ENCODE measurements around the gene LHFPL2.

Gene LHFPL2

DNA sequence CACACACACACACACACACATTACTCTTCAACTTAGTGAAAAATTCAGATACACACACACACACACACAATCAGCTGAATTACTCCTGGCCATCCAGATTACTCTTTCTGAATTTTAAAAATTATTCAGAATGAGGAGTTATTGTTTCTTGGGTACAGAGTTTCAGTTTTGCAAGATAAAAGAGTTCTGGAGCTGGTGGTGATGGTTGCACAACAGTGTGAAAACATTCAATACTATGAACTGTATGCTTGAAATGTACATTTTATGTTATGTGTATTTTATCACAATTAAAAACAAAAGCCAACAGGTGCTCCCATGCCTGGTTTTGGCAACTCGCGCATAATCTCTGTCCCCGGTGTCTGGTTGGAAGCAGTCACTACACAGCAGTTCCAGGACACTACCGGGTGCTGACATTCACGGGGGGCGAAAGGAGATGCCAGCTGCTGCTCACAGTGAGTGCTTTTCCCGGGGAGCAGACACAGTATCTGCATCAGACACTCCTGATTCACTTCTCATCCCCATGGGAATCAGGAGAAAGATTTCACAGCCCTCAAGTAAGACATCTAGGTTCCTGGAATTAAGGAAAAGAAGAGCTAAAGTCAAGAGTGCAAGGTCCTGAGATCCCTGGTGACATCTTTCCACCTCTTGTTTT lies 55.7 kb downstream of the LHFPL2 start:
- DNase-seq, result no peak

DNA sequence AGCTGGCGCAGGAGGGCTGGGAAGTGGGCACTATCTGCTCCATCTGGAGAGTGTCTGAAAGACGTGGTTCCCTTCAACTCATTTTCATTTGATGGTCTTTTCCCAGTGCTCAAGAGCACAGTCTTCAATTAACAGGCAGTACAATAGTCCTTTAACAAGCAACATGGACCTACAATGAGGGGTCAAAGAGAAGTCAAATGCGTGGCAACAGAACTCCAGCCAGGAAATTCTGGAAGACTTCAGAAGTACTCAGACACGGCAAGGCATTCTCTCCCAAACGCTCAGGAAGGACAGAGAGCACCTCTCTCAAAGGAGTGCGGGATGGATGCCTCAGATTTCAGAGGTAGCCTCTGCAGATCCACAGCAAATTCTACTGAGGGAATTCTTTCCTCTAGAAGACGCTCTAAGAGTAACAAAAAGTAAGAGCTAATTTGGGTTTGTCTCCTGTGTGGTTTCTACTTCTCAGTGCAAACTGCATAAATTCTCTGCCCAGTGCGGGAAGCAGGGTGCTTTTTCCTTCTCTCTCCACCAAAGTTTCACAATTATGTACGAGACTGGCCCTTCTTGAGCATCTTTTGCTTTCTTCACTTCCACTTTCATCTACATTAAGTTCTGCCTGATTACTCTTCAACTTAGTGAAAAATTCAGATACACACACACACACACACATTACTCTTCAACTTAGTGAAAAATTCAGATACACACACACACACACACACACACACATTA lies 56.4 kb downstream of the LHFPL2 start:
- no peak for DNase-seq

DNA sequence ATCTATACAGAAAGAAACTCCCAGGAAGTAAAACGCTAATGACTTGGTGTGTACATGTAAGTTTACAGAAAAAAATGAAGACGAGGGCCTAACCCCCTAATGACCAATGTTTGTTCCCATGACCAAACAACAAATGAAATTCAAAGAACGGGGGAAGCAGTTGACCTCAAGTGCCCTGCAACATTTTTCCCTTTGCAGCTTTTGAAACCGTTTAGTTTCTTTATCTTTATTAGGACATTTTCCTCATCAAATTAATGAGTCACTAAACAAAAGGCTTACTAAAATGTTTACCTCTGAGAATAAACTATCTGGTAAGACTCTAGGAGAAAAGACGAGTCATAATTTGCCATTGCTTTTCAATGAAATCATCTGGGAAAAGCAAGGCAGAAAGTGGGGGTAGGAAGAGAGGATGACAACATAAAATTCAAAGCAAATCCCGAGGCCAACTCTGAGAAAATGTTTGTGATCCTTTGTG lies 57.4 kb downstream of the LHFPL2 start:
- no peak for DNase-seq

DNA sequence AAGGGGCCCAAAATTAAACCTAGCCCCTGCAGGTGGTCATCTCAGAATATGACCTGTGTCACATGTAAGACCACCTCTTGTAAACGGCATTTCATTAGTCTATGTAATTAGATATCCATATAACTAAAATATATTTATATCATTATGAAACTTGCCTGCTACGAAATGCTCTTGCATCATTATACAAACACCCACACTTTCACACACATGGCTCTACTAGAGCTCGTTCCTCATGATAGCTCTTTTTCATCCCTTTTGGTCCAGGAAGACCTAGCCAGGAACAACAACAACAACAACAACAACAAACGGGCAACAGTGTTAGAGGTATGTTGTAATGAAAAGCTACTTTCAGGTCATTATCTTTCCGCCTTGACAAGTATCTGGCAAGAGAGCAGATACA lies 58.6 kb downstream of the LHFPL2 start:
- no peak for DNase-seq

DNA sequence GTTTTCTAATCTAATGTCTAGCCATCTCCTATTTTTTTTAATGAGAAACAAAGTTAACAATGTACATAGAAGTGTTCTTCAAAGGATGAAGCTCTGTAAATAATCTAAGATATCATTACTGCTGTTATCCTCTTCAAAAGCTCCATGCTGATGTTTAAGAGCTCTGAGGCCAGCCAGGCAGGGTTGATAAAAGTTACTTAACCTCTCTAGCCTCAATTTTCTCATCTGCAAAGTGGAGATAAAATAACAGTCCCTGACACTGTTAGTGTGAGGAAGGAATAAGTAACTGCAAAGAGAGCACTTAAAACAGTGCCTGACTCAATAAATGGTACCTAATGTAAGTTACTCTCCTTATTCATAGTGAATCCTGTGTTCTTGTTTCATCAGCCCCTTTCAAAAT lies 60.1 kb downstream of the LHFPL2 start:
- DNase-seq, result peak; percentile 90

DNA sequence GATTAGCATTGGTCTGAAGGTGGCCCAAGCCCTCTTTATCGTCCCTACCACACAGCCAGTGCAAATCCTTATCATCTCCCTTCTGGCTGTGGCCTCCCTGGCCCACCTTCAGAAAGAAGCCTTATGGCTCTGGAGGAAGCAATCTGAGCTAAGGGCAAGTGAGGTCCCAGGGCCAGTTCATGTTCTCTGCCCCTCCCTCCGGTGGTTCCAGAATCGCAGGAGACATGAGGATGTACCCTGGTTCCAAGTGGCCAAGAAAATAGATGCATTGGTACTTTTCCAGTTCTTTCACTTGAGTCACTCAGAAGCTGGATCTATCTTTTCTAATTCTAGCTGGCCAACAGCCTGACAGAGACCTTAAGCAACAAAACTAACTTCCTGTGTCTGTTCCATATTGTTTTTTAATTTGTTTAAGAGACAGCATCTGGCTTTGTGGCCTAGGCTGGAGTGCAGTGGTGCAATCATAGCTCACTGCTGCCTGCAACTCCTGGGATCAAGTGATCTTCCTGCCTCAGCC lies 60.7 kb downstream of the LHFPL2 start:
- peak; percentile 95 for DNase-seq

DNA sequence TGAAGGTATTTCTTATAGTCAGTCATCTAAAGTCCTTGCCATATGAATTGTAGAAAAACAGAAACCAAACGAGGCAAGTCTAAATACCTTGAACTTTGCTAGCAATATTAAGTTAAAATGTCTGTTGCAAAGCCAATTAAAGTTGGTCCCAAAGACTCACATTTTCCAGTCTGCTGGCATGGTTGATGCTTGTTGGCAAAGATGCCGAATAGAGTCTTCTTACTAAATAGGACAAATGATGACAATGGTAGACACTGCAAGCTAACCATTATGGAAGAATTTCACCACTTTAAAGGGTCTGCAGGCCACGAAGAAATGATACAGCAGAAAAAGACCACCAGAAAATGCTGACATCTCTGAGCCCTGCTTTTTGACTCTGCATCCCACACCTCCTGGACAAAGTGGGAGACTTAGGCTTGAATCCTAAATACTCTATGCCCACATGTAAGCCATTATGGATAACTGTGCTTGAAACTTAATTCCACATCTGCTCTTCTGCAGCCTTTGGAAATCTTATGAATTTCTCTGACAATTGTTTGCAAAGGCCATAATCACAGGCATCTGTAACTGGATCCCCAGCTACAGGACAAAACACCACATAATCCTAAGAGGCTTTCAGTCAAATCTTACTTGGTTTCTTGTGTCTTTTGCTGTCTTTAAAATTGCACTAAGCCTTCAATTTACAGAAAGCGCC lies 61.3 kb downstream of the LHFPL2 start:
- DNase-seq, result no peak

DNA sequence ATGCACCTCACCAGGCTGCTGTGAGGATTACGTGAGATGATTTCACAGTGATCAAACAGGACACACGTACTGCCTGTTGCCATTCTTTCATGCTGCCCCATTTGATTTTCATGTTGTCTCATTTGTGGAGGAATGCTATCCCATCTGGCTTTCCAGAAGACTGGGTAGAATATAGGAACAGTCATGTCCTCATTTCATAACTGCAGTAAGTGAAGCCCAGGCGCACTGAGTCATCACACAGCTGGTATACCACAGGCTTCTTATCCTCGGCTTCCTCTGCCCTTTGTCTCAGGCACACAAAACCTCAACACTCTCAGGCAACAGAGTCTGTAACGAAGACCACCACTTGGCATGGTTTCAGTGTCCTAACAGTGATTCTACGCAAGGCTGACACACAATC lies 62.3 kb downstream of the LHFPL2 start:
- peak; percentile 91 for DNase-seq

DNA sequence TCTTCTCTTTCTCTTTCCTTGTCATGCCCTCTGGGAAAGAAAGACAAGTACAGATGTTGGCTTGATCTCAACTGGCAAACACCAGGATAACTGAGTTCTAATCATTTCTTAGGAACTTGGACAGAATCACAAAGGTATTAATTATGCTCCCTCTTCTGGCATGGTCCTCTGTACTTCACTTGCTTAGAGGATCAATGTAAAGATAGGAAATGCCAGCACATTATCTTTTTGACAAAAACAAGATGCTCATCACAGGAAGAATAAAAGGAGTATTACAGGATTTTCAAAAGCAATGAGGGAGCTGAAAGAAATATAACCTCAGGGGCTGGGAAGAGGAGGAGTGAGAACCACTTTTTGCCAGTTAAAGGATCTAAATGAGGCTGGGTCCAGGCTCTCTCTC lies 70.6 kb downstream of the LHFPL2 start:
- no peak for DNase-seq

DNA sequence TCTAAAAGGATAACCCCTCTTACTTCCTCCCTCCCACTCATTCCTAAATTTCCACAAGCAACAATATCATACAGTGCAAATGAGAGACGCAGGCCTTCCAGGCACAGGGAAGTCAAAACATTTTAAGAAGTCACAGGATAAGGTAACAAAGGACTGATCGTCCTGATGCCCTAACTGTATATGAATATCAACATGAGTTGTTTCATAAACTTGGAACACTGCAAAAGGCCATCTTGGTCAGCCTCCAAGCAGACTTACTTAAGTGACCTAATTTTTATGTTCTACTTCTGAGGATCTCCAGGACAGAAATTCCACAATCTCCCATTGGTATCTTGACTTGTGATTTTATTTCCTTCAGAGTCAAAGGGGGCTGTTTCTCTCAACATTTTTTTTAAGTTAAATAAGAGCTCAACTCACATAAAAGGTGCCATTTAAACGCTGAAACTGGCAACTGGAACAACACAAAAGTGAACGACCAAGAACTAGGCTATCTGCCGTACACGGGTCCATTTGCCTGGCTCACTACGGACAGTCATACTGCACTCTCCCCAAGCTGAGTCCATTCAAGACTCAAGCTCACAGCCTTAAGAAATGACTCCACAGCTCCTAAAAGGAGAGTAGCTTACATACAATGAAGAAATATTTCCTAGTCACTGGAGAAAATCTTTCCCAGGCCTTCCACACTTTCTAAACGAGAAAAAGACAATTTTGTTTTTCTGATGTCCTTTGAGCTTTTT lies 71.3 kb downstream of the LHFPL2 start:
- DNase-seq, result no peak

DNA sequence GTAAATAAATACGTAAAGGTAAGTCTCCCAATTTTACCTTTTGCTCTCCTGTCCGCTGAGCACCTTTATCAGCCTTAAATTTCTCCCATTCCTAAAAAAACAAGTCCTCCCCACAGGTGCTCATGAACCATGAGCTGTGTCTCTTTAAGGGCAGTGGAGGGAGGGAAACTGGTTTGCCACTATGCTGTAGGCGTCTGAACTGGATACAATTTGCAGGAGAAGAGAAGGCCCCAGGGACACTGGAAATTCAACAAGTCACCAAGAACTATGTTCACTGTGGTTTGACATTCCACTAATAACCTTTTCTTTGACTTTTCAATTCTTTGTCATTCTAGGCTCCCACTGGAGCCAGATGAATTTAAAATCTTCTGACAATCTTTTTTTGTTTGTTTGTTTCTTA lies 72.2 kb downstream of the LHFPL2 start:
- no peak for DNase-seq

DNA sequence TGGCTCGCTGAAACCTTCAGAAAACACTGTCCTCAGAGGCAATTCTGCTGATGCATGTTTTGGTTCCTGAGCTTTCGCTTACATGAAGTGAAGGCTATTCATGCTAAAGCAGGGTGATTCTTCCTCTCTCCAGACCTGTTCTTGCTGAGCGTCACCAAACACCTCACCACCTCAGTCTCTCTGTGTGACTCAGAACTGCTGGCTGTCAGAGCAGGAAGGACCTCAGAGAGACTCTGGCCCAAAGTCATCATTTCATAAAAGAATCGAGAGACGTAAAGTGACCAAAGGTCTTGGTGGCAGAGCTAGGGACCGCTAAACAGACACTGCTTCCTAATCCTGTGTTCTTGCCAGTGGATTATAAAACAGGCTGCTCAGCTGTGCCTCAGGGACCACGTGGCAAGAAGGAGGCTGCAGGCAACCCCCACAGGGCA lies 73.8 kb downstream of the LHFPL2 start:
- no peak for DNase-seq

DNA sequence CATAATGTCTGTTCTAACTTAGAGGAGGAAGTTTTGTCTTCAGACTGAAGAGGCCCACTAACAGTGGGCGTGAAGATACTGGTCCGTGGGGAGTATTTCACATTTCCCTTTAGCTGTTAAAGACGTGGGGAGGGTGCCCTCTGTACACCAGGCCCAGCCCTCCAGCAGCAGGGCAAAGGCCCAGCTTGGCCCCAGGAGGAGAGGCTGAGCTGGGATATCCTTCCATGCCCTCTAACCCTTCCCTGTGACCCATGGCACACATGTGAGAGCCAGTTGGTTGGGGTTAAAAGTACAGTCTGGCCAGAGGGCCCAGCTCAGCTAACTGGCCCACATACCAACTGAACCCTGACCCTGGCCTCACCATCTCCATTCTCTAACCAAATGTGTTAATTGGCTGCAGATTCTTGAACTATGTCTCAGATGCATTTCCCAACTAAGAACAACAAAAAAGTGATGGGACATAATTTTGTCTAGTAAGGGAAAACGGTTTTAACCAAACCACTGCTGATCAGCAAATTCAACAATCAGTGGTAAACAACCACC lies 74.4 kb downstream of the LHFPL2 start:
- no peak for DNase-seq

DNA sequence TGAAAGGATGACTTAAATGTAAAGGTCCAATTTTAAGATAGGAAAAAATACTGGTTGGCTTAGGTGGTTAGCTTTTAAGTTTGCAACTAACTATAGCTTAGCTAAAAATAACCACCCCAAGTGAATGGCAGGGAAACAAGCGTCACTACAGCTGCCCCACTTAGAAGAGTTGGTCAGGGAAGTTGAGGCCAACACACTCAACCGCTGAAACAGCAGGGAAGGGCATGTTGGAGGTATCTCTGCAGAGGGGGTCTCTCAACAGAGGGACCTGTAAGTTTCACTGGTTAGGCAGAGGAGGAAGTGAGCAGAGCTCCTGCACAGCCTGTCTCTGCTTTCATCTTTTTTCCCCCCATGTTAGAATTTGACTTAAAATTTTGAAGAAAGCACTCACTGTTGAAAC lies 75.3 kb downstream of the LHFPL2 start:
- DNase-seq, result no peak

DNA sequence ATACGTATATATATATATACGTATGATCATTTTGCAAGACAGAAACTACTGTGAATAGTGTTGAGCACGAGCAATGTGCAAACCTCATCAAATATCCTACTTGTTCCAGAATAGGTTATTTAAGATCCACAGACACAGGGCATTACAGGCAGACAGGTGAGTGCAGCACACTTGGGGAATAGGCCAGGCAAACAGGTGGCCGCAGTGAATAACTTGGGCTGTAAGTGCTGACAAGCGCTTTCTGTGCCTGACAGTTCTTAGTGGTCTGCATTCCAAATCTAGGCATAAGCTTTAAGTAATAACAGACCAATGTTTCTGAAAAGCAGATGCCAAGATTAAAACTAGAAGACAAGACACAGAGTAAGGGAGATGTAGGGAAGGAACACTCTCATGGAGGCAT lies 77.9 kb downstream of the LHFPL2 start:
- no peak for DNase-seq

DNA sequence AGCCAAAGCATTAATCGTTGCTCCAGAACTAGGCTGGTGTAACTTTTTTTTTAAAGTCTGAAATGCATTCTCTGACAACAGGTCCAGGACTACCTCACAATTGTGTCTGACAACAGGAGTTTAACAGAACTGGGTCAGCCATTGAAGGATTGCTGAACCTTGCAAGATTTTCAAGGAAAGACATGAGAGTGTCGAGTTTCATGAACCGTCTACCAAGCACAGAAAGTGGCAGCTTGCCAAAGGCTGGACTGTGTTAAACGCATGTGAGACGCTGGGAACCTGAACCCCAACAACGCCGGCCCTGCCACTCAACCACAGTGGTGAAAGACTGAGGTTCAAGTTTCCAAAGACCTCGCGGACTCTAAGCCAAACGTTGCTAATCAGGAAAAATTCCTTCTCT lies 79.1 kb downstream of the LHFPL2 start:
- no peak for DNase-seq

DNA sequence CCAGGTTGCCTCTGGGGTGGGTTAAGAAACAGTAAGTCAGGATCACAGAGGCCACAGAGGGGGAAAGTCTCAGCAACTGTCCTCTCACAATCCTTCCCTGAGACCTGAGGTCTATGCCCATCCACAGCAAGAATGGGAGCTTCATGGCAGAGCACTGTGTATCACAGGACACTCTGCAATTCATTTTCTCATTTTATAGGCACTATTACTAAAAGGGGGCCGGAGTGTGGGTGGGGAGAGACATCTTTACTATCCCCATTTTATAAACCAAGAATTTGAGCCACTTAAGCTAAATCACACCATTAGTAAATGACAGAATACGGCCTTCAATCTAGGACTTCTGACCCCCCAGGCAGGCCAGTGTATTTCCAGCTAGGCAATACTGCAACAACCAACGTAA lies 79.9 kb downstream of the LHFPL2 start:
- DNase-seq, result no peak

DNA sequence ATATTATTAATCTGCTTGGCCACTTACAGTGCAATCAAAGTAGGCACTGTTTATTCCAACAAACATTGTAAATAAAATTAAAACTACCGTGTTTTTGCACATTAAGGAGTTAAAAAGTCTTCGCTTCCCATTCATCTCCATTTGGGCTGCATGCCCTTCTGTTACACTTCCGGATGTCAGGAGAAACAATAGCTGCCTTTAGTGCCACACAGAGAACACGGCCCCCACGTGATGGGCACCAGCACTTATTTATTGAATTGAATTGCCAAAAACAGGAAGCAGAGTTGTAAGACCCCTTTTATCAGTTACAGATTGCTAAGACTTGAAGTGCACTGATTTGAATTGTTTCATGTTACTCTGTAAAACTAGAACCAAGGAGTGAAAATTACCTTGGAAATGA lies 80.4 kb downstream of the LHFPL2 start:
- no peak for DNase-seq

DNA sequence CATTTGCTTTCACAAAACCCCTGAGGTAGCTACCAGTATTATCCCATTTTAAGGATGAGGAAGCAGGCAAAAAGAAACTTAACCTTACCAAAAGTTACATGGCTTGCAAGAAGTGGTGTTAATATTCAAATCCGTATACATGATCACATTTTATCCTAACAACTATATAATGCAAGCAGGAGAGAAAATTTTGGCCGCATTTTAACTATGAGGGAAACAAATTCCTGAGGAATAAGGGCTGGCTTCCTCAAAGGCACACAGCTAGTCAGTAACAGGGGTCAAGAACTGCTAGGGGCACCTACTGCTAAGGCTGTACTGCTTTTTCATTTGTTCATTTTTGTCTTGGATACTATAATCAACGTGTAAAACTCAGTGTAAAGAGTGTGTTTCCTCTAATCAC lies 81.0 kb downstream of the LHFPL2 start:
- DNase-seq, result no peak

DNA sequence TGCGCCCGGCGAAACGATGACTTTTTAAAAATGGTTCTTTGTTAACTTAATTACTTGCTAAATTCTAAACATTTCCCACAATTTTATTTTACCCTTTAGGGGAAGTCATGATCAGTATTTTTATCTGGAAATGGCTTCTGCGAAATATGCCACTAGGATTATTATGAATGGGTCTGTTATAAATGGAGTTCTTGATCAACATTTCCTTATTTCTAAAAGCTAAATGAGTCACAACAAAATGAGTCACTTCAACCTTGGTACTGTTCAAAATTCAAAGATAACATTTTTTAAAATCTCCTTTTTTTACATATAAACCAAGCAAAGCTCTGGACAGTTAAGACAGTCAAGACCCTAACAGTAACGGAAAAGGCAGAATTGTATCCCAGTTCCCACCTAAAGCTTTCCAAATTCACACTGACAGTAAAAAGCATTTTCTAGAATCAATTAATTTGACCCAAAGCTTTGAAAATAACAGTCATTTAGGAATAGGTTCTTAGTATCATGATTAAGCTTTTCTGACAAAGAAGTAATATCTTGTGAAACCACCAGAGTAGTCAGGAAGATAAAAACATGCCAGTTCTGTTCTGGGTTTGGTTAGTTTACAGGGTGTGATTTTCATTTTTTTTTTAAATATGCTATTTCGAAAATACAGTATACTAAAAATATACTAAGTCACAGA lies 81.7 kb downstream of the LHFPL2 start:
- DNase-seq, result peak; percentile 67

DNA sequence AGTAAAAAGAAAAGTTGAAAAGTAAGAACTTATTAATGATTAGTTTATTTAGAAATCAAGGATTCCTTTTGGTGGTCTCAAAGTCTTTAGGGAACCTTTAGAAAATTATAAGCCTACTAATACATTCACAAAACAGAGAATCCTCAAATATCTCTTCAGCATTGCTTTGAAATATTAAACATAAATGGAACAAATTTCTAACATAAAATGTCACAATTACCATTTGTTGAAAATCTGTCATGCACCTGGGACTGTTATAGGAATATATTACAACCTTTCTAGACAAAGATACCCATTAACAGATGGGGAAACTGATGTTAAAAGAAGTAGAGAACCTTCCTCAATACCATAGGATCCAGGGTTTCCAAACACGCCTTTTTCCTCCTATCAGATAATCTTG lies 83.2 kb downstream of the LHFPL2 start:
- no peak for DNase-seq

DNA sequence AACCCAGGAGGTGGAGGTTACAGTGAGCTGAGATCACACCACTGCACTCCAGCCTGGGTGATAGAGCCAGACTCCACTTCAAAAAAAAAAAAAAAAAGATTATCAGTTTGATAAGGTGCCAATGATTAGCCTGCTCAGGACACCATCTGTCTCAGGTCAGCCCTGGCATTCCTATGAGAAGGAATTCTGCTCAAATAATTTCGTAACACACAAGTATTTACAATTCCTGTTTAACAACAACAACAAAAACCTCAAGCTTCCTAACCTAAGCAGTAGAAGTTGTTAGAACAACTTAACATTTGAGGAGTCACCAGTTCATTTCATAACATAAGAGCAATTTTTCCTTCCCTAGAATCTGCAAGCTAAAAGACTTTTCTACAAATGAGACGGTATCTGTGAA lies 85.0 kb downstream of the LHFPL2 start:
- no peak for DNase-seq

Data from hematopoietic multipotent progenitor cell treated with erythropoietin and hydrocortisone succinate and interleukin-3 and kit ligand, for 6 days (in vitro differentiated cells).